ENCODE data around the gene MCTS1.

GRCh38 chrX:120562569-120562926, 41.4 kb upstream of the MCTS1 start:
- TF ChIP-seq, protein P1, sequence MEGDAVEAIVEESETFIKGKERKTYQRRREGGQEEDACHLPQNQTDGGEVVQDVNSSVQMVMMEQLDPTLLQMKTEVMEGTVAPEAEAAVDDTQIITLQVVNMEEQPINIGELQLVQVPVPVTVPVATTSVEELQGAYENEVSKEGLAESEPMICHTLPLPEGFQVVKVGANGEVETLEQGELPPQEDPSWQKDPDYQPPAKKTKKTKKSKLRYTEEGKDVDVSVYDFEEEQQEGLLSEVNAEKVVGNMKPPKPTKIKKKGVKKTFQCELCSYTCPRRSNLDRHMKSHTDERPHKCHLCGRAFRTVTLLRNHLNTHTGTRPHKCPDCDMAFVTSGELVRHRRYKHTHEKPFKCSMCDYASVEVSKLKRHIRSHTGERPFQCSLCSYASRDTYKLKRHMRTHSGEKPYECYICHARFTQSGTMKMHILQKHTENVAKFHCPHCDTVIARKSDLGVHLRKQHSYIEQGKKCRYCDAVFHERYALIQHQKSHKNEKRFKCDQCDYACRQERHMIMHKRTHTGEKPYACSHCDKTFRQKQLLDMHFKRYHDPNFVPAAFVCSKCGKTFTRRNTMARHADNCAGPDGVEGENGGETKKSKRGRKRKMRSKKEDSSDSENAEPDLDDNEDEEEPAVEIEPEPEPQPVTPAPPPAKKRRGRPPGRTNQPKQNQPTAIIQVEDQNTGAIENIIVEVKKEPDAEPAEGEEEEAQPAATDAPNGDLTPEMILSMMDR (IDR thresholded peaks at IDR 0.05) = no peak
- no peak for TF ChIP-seq POLR2A (IDR thresholded peaks at IDR 0.05)

All from body of pancreas (tissue), 4 donors.